ENCODE data around the gene SRSF2.
A peak's percentile ranks its signal among the peaks of the same experiment; 100 is the strongest.
"Not testable (repeated sequence)": the region's sequence is repeated elsewhere in the genome, so short reads cannot be mapped to it uniquely, and the experiment has no call there.

SRSF2 gene

GRCh38 chr17:76700617-76701470 is 36.3 kb downstream of the SRSF2 start:
- DNase-seq (ENCODE audit: extremely low spot score) = no peak
- ChIA-PET POLR2A (interaction anchor here (1.1 to 2.6 kb wide), 5 partner anchors 10 to 144 kb away, joined by 3 to 18 read pairs (median 5); partner anchors contain the start of genes MXRA7 and SRSF2), CTCF (interaction anchor here (1.1 kb wide), 1 partner anchor 76 kb away, joined by 4 read pairs; no protein-coding TSS in a partner anchor)
- no peak for TF ChIP-seq L3MBTL2 (conservative IDR thresholded peaks at IDR 0.05)

- no peak for DNase-seq (ENCODE audit: extremely low spot score)
- TF ChIP-seq ARNT (IDR thresholded peaks at IDR 0.05) (no peak), HDGF (IDR thresholded peaks at IDR 0.05; ENCODE audit: borderline replicate concordance) (no peak), SP1 (IDR thresholded peaks at IDR 0.05) (no peak), ELF4 (IDR thresholded peaks at IDR 0.05) (no peak), LEF1 (IDR thresholded peaks at IDR 0.05; ENCODE audit: borderline replicate concordance) (no peak), L3MBTL2 (conservative IDR thresholded peaks at IDR 0.05) (no peak), TARDBP (IDR thresholded peaks at IDR 0.05) (no peak)
- TF ChIP-seq, protein P1, sequence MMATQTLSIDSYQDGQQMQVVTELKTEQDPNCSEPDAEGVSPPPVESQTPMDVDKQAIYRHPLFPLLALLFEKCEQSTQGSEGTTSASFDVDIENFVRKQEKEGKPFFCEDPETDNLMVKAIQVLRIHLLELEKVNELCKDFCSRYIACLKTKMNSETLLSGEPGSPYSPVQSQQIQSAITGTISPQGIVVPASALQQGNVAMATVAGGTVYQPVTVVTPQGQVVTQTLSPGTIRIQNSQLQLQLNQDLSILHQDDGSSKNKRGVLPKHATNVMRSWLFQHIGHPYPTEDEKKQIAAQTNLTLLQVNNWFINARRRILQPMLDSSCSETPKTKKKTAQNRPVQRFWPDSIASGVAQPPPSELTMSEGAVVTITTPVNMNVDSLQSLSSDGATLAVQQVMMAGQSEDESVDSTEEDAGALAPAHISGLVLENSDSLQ (IDR thresholded peaks at IDR 0.05) = no peak
- ChIA-PET POLR2A (interaction anchor here (1.0 to 3.3 kb wide), 6 partner anchors 10 to 143 kb away, joined by 3 to 18 read pairs (median 5); partner anchors contain the start of gene MXRA7), CTCF (interaction anchor here (0.8 kb wide), 1 partner anchor 27 kb away, joined by 3 read pairs; no protein-coding TSS in a partner anchor)
Measured at GRCh38 chr17:76700270-76700616, 36.9 kb downstream of the SRSF2 start.

DNA sequence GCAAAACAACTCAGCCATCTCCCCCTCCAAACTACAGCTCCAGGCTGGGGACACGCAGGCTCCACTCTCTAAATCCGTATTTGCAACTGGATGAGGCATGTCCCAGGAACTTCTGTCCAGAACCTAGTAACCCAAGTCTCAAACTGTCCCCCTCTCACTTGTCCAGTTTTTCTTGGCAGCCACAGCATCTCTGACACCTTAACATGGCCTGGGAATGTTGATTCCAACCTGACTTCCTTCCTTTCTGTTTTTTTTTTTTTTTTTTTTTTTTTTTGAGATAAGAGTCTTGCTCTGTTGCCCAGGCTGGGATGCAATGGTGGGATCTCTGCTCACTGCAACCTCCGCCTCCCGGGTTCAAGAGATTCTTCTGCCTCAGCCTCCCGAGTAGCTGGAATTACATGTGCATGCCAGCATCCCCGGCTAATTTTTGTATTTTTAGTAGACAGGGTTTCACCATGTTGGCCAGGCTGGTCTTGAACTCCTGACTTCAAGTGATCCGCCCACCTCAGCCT is 38.6 kb downstream of the SRSF2 start:
- CTCF ChIA-PET = interaction anchor here (0.9 to 3.0 kb wide), 2 partner anchors 10 to 358 kb away, joined by 3 to 12 read pairs; no protein-coding TSS in a partner anchor
- POLR2A ChIA-PET = interaction anchor here (1.0 to 4.0 kb wide), 5 partner anchors 9 to 85 kb away, joined by 3 to 38 read pairs (median 9); partner anchors contain the start of gene MXRA7

DNA sequence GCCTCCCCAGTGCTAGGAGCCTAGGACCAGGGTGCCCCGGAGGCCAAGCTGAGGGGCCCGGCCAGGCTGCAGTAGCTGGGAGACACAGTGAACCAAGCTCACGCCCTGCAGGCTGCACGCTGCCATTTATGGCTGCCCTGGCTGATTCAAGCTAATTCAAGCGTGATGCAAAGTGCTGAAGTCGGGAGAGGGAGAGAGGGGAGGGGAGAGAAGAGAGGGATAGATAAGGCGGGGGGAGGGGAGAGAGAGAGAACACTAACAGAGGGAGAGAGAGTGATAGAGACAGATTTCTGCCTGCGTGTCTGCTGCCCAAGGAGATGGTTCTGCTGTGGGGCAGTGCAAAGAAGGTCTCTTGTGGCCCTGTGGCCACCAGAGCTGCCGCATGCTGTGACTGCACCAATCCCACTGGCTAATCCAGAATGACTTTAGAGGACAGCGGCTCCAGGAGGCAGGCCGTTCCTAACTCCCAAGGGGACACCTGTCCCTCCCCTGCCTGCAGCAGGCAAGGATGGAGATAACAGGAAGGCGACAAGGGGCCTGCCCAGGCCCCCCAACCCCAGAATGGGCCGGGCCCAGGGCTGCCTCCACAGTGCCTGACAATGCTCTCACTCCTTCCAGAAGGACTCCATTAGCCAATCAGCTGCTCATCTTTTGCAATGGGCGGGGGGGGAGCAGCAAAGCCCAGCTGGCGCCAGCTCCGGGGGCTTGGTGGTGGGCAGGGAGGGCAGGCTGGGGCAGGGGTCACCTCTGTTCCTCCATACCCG is 39.2 kb downstream of the SRSF2 start:
- peak; percentile 71 for DNase-seq (ENCODE audit: extremely low spot score)
- ChIA-PET POLR2A (interaction anchor here (0.5 to 4.0 kb wide), 8 partner anchors 8 to 174 kb away, joined by 3 to 38 read pairs (median 6); partner anchors contain the start of gene MXRA7), CTCF (interaction anchor here (0.7 to 3.0 kb wide), 7 partner anchors 9 to 358 kb away, joined by 3 to 12 read pairs (median 3); no protein-coding TSS in a partner anchor)

More for the DNA sequence above, 38.6 kb downstream of the SRSF2 start:
- TF ChIP-seq ZNF384 (IDR thresholded peaks at IDR 0.05) = peak; percentile 66; the same call in 1 of the 2 replicates
- DNase-seq (ENCODE audit: extremely low spot score) = not testable (repeated sequence)

GRCh38 chr17:76696763-76697701 is 40.1 kb downstream of the SRSF2 start:
- no peak for TF ChIP-seq LEF1 (IDR thresholded peaks at IDR 0.05; ENCODE audit: borderline replicate concordance)
- no peak for TF ChIP-seq TARDBP (IDR thresholded peaks at IDR 0.05)
- TF ChIP-seq BHLHE40 (IDR thresholded peaks at IDR 0.05; ENCODE audit: borderline replicate concordance) = no peak
- ChIA-PET CTCF (interaction anchor here (0.7 to 3.0 kb wide), 9 partner anchors 8 to 359 kb away, joined by 3 to 12 read pairs (median 3); no protein-coding TSS in a partner anchor), POLR2A (interaction anchor here (0.5 to 4.0 kb wide), 11 partner anchors 8 to 174 kb away, joined by 3 to 38 read pairs (median 5); partner anchors contain the start of genes MXRA7 and ST6GALNAC2)
- DNase-seq (ENCODE audit: extremely low spot score) = no peak

More for the DNA sequence above, 39.2 kb downstream of the SRSF2 start:
- TF ChIP-seq TARDBP (IDR thresholded peaks at IDR 0.05) (no peak), BHLHE40 (IDR thresholded peaks at IDR 0.05; ENCODE audit: borderline replicate concordance) (no peak), NFRKB (IDR thresholded peaks at IDR 0.05) (no peak), LEF1 (IDR thresholded peaks at IDR 0.05; ENCODE audit: borderline replicate concordance) (no peak), FOXK2 (IDR thresholded peaks at IDR 0.05) (no peak), CTBP1 (IDR thresholded peaks at IDR 0.05; ENCODE audit: borderline replicate concordance) (no peak), ARNT (IDR thresholded peaks at IDR 0.05) (no peak), L3MBTL2 (conservative IDR thresholded peaks at IDR 0.05) (0 out of 2 replicates have a peak, but pooled peaks have one; percentile 44)
- TF ChIP-seq, protein P1 (IDR thresholded peaks at IDR 0.05) = no peak

DNA sequence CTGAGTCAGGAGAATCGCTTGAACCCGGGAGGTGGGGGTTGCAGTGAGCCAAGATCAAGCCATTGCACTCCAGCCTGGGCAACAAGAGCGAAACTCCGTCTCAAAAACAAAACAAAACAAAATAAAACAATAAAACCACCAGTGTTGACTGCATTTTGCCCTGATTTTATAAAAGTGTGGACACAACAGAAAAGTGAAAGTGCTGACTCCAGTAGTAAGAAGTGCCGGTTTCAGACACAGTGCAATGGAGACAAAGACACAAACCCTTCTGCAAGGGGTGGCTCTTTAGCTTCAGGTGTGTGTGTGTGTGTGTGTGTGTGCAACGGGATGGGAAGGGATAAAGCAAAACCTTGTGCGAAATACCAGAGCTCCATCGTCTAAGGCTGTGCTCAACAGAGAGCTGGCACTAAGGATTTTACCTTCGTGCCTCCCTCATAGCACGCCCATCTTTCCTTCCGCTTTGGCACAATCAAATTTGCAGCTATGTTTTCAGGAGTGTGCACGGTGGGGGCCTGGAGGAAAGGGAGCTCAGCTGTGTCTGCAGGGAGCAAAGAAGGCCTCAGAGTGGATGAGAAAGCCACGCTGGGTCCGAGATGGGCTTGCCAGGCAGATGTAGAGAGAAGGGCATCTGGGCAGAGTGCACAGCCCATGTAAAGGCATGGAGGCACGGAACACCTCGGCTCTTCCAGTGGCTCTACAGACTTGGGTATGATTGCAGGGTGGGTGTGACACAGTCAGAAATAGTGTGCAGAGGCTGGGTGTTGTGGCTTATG is 41.9 kb downstream of the SRSF2 start:
- no peak for DNase-seq (ENCODE audit: extremely low spot score)
- ChIA-PET POLR2A (interaction anchor here (1.0 to 1.5 kb wide), 2 partner anchors 13 to 19 kb away, joined by 3 read pairs; no protein-coding TSS in a partner anchor), CTCF (interaction anchor here (1.2 kb wide), 1 partner anchor 14 kb away, joined by 3 read pairs; no protein-coding TSS in a partner anchor)
- TF ChIP-seq SP1 (IDR thresholded peaks at IDR 0.05) (no peak), NFRKB (IDR thresholded peaks at IDR 0.05) (no peak), HDGF (IDR thresholded peaks at IDR 0.05; ENCODE audit: borderline replicate concordance) (no peak), ARNT (IDR thresholded peaks at IDR 0.05) (no peak), ZNF384 (IDR thresholded peaks at IDR 0.05) (no peak), L3MBTL2 (conservative IDR thresholded peaks at IDR 0.05) (no peak), FOXM1 (IDR thresholded peaks at IDR 0.05; ENCODE audit: borderline replicate concordance) (no peak), SUZ12 (IDR thresholded peaks at IDR 0.05) (no peak), LEF1 (IDR thresholded peaks at IDR 0.05; ENCODE audit: borderline replicate concordance) (no peak), FOXA1 (IDR thresholded peaks at IDR 0.05) (no peak)
- TF ChIP-seq, protein P1 (IDR thresholded peaks at IDR 0.05) = no peak

All from HEK293T (cell line).